T-helper 17 cell (primary cell): ENCODE data around the gene SLCO2A1. TPM values are rescaled to one million over a fixed set of nuclear protein-coding genes. Genes with fewer than 3 reads are reported as not detected.

Experiments
- ATAC-seq: fragments of 150-1000 bp; cut with Tn5 transposase; 2 replicates; pipeline ENCODE4 v1.10.0; 2021; ENCODE audit warnings: mild to moderate bottlenecking, moderate library complexity
- DNase-seq, 3 donors: peaks; one replicate each; pipeline versions ENCODE4 v3.0.0 to v3.0.0-alpha.2; 2020 to 2021
- H3K9me3 ChIP-seq: one replicate; pipeline ENCODE4 v1.7.0; 2013; ENCODE audit warnings: low read length, mild to moderate bottlenecking; ENCODE audit not compliant: control insufficient read depth, poor library complexity, severe bottlenecking
- H3K27ac Mint-ChIP-seq: one replicate; pipeline ENCODE4 v1.8.0; 2022; ENCODE audit warnings: mild to moderate bottlenecking, moderate library complexity, mixed read lengths
- H3K27me3 Mint-ChIP-seq: one replicate; pipeline ENCODE4 v1.8.0; 2022; ENCODE audit warnings: mixed read lengths
- H3K36me3 Mint-ChIP-seq: one replicate; pipeline ENCODE4 v1.8.0; 2022; ENCODE audit warnings: low read depth, mixed read lengths
- H3K4me1 Mint-ChIP-seq: one replicate; pipeline ENCODE4 v1.8.0; 2022; ENCODE audit warnings: mild to moderate bottlenecking, mixed read lengths
- H3K4me3 Mint-ChIP-seq: one replicate; pipeline ENCODE4 v1.8.0; 2022; ENCODE audit warnings: mild to moderate bottlenecking, moderate library complexity, mixed read lengths
- total RNA-seq, 4 donors: library from RNA in 2 of 4; stranded (reverse) in 2 of 4; gene quantifications; one replicate each; pipeline ENCODE4 v1.2.3 and lab custom pipeline; 2022 to 2026

The SLCO2A1 gene
- total RNA-seq, 2 donors from 2014 or later = 0.16 TPM; not detected in 1

GRCh38 chr3:134057006-134057653 lies 27.4 kb upstream of the SLCO2A1 start:
- H3K9me3 ChIP-seq = no peaks in the 10 kb centered on the region
- DNase-seq = no peak
- H3K27me3 Mint-ChIP-seq = peaks cover 45% of the 10 kb centered on the region
- H3K27ac Mint-ChIP-seq = no peak overlapping the region
- no peak overlapping the region for H3K4me3 Mint-ChIP-seq
- no peaks in the 10 kb centered on the region for H3K36me3 Mint-ChIP-seq
- ATAC-seq = no peak
- H3K4me1 Mint-ChIP-seq = peaks cover 6% of the 10 kb centered on the region

- Mint-ChIP-seq H3K4me1 (peaks cover 6% of the 10 kb centered on the region), H3K27ac (no peak overlapping the region), H3K4me3 (no peak overlapping the region), H3K27me3 (peaks cover 39% of the 10 kb centered on the region), H3K36me3 (no peaks in the 10 kb centered on the region)
- ATAC-seq (no peak), DNase-seq (no peak)
- no peaks in the 10 kb centered on the region for H3K9me3 ChIP-seq
These were observed 26.8 kb upstream of the SLCO2A1 start for GRCh38 chr3:134056464-134056891.

GRCh38 chr3:134055661-134056060 lies 25.9 kb upstream of the SLCO2A1 start:
- no peak for ATAC-seq
- no peaks in the 10 kb centered on the region for H3K9me3 ChIP-seq
- H3K36me3 Mint-ChIP-seq = no peaks in the 10 kb centered on the region
- peaks cover 42% of the 10 kb centered on the region for H3K27me3 Mint-ChIP-seq
- DNase-seq = no peak
- H3K27ac Mint-ChIP-seq = no peak overlapping the region
- H3K4me3 Mint-ChIP-seq = no peak overlapping the region
- peaks cover 6% of the 10 kb centered on the region for H3K4me1 Mint-ChIP-seq

GRCh38 chr3:134054881-134055280 lies 25.2 kb upstream of the SLCO2A1 start:
- ATAC-seq (no peak), DNase-seq (no peak)
- peaks cover 41% of the 10 kb centered on the region for H3K27me3 Mint-ChIP-seq
- peaks cover 6% of the 10 kb centered on the region for H3K4me1 Mint-ChIP-seq
- H3K36me3 Mint-ChIP-seq = no peaks in the 10 kb centered on the region
- H3K9me3 ChIP-seq = no peaks in the 10 kb centered on the region
- H3K27ac Mint-ChIP-seq = no peak overlapping the region
- no peak overlapping the region for H3K4me3 Mint-ChIP-seq

GRCh38 chr3:134054231-134054630 lies 24.5 kb upstream of the SLCO2A1 start:
- no peak overlapping the region for H3K4me3 Mint-ChIP-seq
- no peak for DNase-seq
- H3K36me3 Mint-ChIP-seq = no peaks in the 10 kb centered on the region
- H3K27ac Mint-ChIP-seq = no peak overlapping the region
- H3K9me3 ChIP-seq = no peaks in the 10 kb centered on the region
- H3K4me1 Mint-ChIP-seq = peaks cover 6% of the 10 kb centered on the region
- H3K27me3 Mint-ChIP-seq = peaks cover 41% of the 10 kb centered on the region
- no peak for ATAC-seq

GRCh38 chr3:134052370-134052769 lies 22.6 kb upstream of the SLCO2A1 start:
- Mint-ChIP-seq H3K27ac (no peak overlapping the region), H3K4me1 (peaks cover 6% of the 10 kb centered on the region), H3K27me3 (peaks cover 30% of the 10 kb centered on the region), H3K4me3 (no peak overlapping the region), H3K36me3 (no peaks in the 10 kb centered on the region)
- ATAC-seq (no peak), DNase-seq (no peak)
- no peaks in the 10 kb centered on the region for H3K9me3 ChIP-seq

GRCh38 chr3:134049676-134050075 lies 20.0 kb upstream of the SLCO2A1 start:
- H3K4me3 Mint-ChIP-seq = no peak overlapping the region
- H3K27ac Mint-ChIP-seq = no peak overlapping the region
- peaks cover 3% of the 10 kb centered on the region for H3K9me3 ChIP-seq
- DNase-seq (no peak), ATAC-seq (no peak)
- H3K27me3 Mint-ChIP-seq = peaks cover 22% of the 10 kb centered on the region
- H3K4me1 Mint-ChIP-seq = no peaks in the 10 kb centered on the region
- H3K36me3 Mint-ChIP-seq = no peaks in the 10 kb centered on the region

GRCh38 chr3:134048278-134048996 lies 18.7 kb upstream of the SLCO2A1 start:
- ATAC-seq (no peak), DNase-seq (no peak)
- Mint-ChIP-seq H3K4me1 (no peaks in the 10 kb centered on the region), H3K27ac (no peak overlapping the region), H3K36me3 (no peaks in the 10 kb centered on the region), H3K4me3 (no peak overlapping the region), H3K27me3 (peaks cover 19% of the 10 kb centered on the region)
- peaks cover 3% of the 10 kb centered on the region for H3K9me3 ChIP-seq

GRCh38 chr3:134044459-134044858 lies 14.7 kb upstream of the SLCO2A1 start:
- Mint-ChIP-seq H3K4me3 (no peak overlapping the region), H3K36me3 (no peaks in the 10 kb centered on the region), H3K27me3 (peaks cover 11% of the 10 kb centered on the region), H3K27ac (no peak overlapping the region), H3K4me1 (no peaks in the 10 kb centered on the region)
- DNase-seq = no peak
- ATAC-seq = no peak
- H3K9me3 ChIP-seq = peaks cover 3% of the 10 kb centered on the region

- Mint-ChIP-seq H3K27ac (no peak overlapping the region), H3K4me3 (no peak overlapping the region), H3K4me1 (no peaks in the 10 kb centered on the region), H3K27me3 (peaks cover 23% of the 10 kb centered on the region), H3K36me3 (no peaks in the 10 kb centered on the region)
- no peak for ATAC-seq
- H3K9me3 ChIP-seq = no peaks in the 10 kb centered on the region
- DNase-seq = no peak
These were observed 10.3 kb upstream of the SLCO2A1 start for GRCh38 chr3:134040066-134040465.

GRCh38 chr3:134039161-134039862 lies 9.6 kb upstream of the SLCO2A1 start:
- no peaks in the 10 kb centered on the region for H3K36me3 Mint-ChIP-seq
- no peak for DNase-seq
- no peaks in the 10 kb centered on the region for H3K4me1 Mint-ChIP-seq
- peaks cover 27% of the 10 kb centered on the region for H3K27me3 Mint-ChIP-seq
- H3K9me3 ChIP-seq = no peaks in the 10 kb centered on the region
- H3K27ac Mint-ChIP-seq = no peak overlapping the region
- no peak overlapping the region for H3K4me3 Mint-ChIP-seq
- no peak for ATAC-seq

- H3K27me3 Mint-ChIP-seq = peaks cover 32% of the 10 kb centered on the region
- no peaks in the 10 kb centered on the region for H3K4me1 Mint-ChIP-seq
- no peak overlapping the region for H3K4me3 Mint-ChIP-seq
- H3K36me3 Mint-ChIP-seq = no peaks in the 10 kb centered on the region
- ATAC-seq = no peak
- no peak for DNase-seq
- H3K27ac Mint-ChIP-seq = no peak overlapping the region
- no peaks in the 10 kb centered on the region for H3K9me3 ChIP-seq
These were observed 9.0 kb upstream of the SLCO2A1 start for GRCh38 chr3:134038716-134039115.

GRCh38 chr3:134038071-134038491 lies 8.4 kb upstream of the SLCO2A1 start:
- DNase-seq (no peak), ATAC-seq (no peak)
- H3K4me1 Mint-ChIP-seq = no peaks in the 10 kb centered on the region
- H3K4me3 Mint-ChIP-seq = no peak overlapping the region
- H3K9me3 ChIP-seq = no peaks in the 10 kb centered on the region
- peaks cover 38% of the 10 kb centered on the region for H3K27me3 Mint-ChIP-seq
- no peak overlapping the region for H3K27ac Mint-ChIP-seq
- no peaks in the 10 kb centered on the region for H3K36me3 Mint-ChIP-seq
